ENCODE data around the gene SPCS2. TPM values are rescaled to one million over a fixed set of nuclear protein-coding genes. Genes with fewer than 3 reads are reported as not detected.

Gene SPCS2
- polyA plus RNA-seq, 1 donor (not counting 4 experiments of a cell fraction or from before 2014, with no cell fraction given), result 207 TPM

GRCh38 chr11:74984070-74984469 lies 35.0 kb downstream of the SPCS2 start:
- Histone ChIP-seq H3K79me2 (ENCODE audit: control insufficient read depth, insufficient read depth, low read length) (no peaks in the 10 kb centered on the region), H3K4me3 (ENCODE audit: control insufficient read depth in 2 of 3, extremely low read depth in 1 of 3, insufficient read depth in 2 of 3, low read depth in 1 of 3, low read length in 3 of 3) (no peak overlapping the region), H3K4me1 (ENCODE audit: control insufficient read depth, extremely low read depth, insufficient read depth, low read length) (no peaks in the 10 kb centered on the region), H3K27me3 (ENCODE audit: control insufficient read depth, extremely low read depth, insufficient read depth, low read length) (no peaks in the 10 kb centered on the region), H3K4me2 (ENCODE audit: control insufficient read depth, extremely low read depth, insufficient read depth, low read depth, low read length) (no peak overlapping the region), H3K9ac (ENCODE audit: control insufficient read depth, extremely low read depth, insufficient read depth, low read length) (no peak overlapping the region), H4K20me1 (ENCODE audit: control insufficient read depth, extremely low read depth, insufficient read depth, low read length) (no peaks in the 10 kb centered on the region), H3K9me1 (ENCODE audit: control insufficient read depth, extremely low read depth, insufficient read depth, low read length) (no peaks in the 10 kb centered on the region), H3K9me3 (ENCODE audit: control insufficient read depth, low read depth, low read length) (no peaks in the 10 kb centered on the region), H2AFZ (ENCODE audit: control insufficient read depth, low read length) (no peak overlapping the region), H3K27ac (ENCODE audit: control insufficient read depth, insufficient read depth, low read length) (no peak overlapping the region), H3K36me3 (ENCODE audit: control insufficient read depth in 2 of 2, extremely low read depth in 1 of 2, insufficient read depth in 2 of 2, low read length in 2 of 2) (peaks cover 4% of the 10 kb centered on the region in 2 experiments)
- dilution Hi-C loops (cut with MboI; ENCODE audit: extremely low pct_ligation_motif_present, low sequenced_read_pairs), result no loop called here
- DNase-seq (ENCODE audit: low read depth, low spot score) (no peak), FAIRE-seq (no peak)
- TF ChIP-seq EZH2 (IDR thresholded peaks at IDR 0.05; ENCODE audit: low read length), result no peak
- TF ChIP-seq CTCF (optimal IDR thresholded peaks at IDR 0.05 in 1 of 3, IDR thresholded peaks at IDR 0.05 in 1 of 3, conservative IDR thresholded peaks at IDR 0.05 in 1 of 3; ENCODE audit: extremely low read depth in 1 of 3, insufficient read depth in 2 of 3, low read length in 3 of 3), result no peak

GRCh38 chr11:74984730-74985129 lies 35.7 kb downstream of the SPCS2 start:
- no peak overlapping the region for H3K27ac ChIP-seq (ENCODE audit: control insufficient read depth, insufficient read depth, low read length)
- peaks cover 3 to 4% of the 10 kb centered on the region in 2 experiments for H3K36me3 ChIP-seq (ENCODE audit: control insufficient read depth in 2 of 2, extremely low read depth in 1 of 2, insufficient read depth in 2 of 2, low read length in 2 of 2)
- no peak for FAIRE-seq
- H3K9me1 ChIP-seq (ENCODE audit: control insufficient read depth, extremely low read depth, insufficient read depth, low read length), result no peaks in the 10 kb centered on the region
- H3K27me3 ChIP-seq (ENCODE audit: control insufficient read depth, extremely low read depth, insufficient read depth, low read length), result no peaks in the 10 kb centered on the region
- no peaks in the 10 kb centered on the region for H4K20me1 ChIP-seq (ENCODE audit: control insufficient read depth, extremely low read depth, insufficient read depth, low read length)
- no peak for DNase-seq (ENCODE audit: low read depth, low spot score)
- dilution Hi-C loops (cut with MboI; ENCODE audit: extremely low pct_ligation_motif_present, low sequenced_read_pairs), result no loop called here
- no peak overlapping the region for H3K9ac ChIP-seq (ENCODE audit: control insufficient read depth, extremely low read depth, insufficient read depth, low read length)
- peaks cover 6% of the 10 kb centered on the region for H3K4me1 ChIP-seq (ENCODE audit: control insufficient read depth, extremely low read depth, insufficient read depth, low read length)
- no peaks in the 10 kb centered on the region for H3K9me3 ChIP-seq (ENCODE audit: control insufficient read depth, low read depth, low read length)
- no peak overlapping the region for H2AFZ ChIP-seq (ENCODE audit: control insufficient read depth, low read length)
- TF ChIP-seq CTCF (optimal IDR thresholded peaks at IDR 0.05 in 1 of 3, IDR thresholded peaks at IDR 0.05 in 1 of 3, conservative IDR thresholded peaks at IDR 0.05 in 1 of 3; ENCODE audit: extremely low read depth in 1 of 3, insufficient read depth in 2 of 3, low read length in 3 of 3), result no peak
- H3K4me3 ChIP-seq (ENCODE audit: control insufficient read depth in 2 of 3, extremely low read depth in 1 of 3, insufficient read depth in 2 of 3, low read depth in 1 of 3, low read length in 3 of 3), result no peak overlapping the region
- peaks cover 3% of the 10 kb centered on the region for H3K79me2 ChIP-seq (ENCODE audit: control insufficient read depth, insufficient read depth, low read length)
- no peak overlapping the region for H3K4me2 ChIP-seq (ENCODE audit: control insufficient read depth, extremely low read depth, insufficient read depth, low read depth, low read length)
